ENCODE results near the gene PIGA.

PIGA gene, protein sequence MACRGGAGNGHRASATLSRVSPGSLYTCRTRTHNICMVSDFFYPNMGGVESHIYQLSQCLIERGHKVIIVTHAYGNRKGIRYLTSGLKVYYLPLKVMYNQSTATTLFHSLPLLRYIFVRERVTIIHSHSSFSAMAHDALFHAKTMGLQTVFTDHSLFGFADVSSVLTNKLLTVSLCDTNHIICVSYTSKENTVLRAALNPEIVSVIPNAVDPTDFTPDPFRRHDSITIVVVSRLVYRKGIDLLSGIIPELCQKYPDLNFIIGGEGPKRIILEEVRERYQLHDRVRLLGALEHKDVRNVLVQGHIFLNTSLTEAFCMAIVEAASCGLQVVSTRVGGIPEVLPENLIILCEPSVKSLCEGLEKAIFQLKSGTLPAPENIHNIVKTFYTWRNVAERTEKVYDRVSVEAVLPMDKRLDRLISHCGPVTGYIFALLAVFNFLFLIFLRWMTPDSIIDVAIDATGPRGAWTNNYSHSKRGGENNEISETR

DNA sequence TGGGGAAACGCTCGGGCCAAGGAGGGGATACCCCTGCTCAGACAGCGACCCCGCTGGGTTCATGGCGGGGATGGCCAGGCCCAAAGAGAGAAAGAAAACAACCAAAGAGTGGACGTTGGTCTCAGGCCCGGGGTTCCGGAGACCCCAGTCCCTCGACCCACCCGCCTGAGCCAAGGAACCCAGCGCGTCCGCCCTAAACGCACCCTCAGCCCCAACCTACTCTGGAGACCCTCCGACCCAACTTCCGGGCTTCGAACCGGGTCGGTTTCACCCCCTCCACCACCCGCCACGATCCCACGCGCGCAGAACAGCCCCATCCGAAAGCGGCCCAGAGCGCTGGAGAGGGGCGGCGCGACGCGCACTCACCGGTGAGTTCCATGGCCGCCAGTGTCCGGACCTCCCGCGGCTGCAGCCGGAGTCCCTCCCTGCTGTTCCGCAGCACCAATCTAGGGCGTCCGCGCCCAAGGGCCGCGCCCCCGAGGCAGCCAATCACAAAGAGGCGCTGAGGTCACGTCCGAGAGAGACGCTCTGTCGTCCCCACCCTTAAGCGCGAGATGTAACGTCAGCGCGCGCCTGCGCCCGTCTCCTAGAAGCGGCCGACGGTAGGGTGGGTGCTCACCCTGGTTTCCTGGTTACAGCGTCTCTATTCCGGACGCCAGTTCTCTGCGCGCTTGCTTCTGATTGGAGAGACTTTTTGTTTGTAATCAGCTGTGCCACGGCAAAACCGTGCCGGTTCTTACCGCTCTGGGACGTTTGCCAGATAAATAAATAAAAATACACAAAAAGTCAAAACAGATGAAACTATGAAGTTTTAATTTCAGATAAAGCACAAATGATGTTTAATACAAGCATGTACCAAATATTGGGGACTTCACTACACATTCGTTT is at the start of gene PIGA:
PIGA (minus strand) TSS at position 389 of the 888 bp plus-strand sequence. CDS start 3,593 bp downstream, outside the sequence.
- peak; percentile 96 for DNase-seq

DNA sequence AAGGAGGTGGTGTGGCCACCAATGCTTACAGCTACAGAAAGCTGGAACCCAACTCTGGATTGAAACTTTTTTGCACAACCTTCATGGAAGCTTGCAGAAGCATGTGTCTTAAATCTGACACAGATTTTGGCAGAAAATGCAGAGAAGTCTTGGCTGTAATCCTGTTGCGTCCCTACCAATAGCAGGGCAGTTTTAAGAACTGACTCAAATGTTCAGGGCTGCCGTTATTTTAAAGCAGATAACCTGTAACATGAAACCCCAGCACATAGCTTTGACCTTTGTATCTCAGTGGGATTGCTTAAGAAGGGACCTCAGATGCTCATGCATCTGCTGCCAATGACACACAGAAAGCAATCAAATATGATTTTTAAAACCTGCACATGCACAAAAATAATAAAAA is 49.0 kb upstream of the PIGA start, which contains the start of gene VEGFD:
VEGFD (minus strand) TSS at position 110 of the 400 bp plus-strand sequence. CDS start 467 bp downstream, outside the sequence.
- DNase-seq = no peak

DNA sequence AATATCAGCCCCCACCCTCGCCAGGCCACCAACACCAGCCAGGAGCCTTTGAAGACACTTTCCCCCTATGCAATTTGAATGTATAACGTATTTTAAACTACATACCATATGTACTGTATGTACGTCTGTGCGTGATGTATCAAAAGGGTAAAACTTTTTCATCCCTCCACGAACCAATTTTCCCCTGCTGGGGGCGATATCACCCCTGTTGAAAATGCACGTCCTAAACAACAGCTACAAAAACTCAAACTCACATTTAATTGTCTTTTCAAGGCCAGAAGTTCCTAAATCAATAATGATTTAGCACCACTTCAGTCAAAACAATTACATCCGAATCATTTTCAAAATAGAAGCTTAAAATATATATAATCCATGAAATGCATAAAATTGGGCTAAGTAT is 47.5 kb upstream of the PIGA start:
- no peak for DNase-seq

DNA sequence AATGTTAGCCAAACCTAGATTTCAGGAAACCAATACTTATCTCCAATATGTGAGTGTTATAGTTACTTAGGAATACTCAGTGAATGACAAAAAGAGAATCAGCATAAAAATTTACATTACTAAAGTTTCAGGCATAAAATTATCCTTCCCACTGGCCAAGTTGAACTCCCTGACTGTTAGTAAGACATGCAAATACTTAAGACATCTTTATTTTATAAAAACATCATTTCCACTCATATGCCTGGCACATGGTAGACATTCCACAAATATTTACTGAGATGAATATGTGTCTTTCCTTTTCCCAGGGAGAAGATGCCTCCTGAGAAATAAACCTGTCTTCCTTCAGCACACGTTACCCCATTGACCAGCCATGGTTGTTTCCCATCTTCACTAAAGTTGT is 41.6 kb upstream of the PIGA start:
- no peak for DNase-seq

DNA sequence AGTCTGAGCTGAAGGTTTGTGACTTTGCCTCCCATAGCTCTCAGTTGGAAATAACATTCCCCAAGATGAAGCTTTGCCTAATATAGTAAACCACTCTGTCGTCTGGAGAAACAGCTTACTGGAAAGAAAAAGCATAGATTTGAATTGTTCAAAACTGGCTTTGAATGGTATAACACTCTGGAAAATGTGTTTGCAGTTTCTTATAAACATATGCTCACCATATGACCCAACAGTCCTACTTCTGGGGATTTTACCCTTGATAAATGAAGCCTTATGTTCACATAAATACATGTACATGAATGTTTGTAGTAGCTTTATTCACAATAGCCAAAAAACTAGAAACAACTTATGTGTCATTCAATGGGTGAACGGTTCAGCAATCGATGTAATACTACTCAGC is 38.7 kb upstream of the PIGA start:
- no peak for DNase-seq

DNA sequence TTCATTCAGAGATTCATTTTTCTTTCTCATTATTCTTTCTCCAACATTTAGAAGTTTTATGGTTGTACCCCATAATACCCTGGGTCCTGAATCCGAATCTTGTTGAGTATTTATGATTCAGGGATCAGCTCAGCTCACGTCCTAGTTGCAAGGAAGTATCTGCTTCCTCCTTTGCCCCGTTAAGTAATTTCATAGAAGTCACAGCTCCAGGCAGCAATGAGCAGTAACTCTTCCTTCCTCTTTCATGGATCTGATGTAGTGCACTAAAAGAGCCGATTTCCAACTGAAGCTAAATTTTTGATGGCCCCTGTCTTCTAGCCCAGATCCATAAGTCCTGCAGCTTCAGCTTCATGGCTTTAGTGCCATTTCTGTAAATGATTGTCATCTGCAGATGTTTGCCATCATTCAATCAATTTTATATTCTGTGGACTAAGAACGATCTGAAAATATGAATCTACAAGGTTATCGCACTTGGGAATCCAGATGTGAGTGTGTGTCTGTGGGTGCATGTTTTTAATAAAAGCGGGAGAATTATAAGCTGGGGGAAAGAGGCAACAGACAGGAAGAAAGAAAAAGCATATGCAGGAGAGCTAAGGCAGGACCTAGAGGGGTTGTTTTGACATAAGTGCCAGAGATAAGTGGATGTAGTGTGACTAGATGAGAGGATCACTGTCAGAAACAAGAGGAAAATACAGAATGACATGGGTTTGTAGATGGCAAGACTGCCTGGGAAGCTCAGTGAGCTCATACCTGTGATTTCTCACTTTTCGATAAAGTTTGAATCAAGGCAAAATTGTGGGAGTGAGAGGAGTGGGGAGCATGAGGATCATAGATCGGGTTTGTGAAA is 31.4 kb upstream of the PIGA start:
- peak; percentile 53 for DNase-seq

DNA sequence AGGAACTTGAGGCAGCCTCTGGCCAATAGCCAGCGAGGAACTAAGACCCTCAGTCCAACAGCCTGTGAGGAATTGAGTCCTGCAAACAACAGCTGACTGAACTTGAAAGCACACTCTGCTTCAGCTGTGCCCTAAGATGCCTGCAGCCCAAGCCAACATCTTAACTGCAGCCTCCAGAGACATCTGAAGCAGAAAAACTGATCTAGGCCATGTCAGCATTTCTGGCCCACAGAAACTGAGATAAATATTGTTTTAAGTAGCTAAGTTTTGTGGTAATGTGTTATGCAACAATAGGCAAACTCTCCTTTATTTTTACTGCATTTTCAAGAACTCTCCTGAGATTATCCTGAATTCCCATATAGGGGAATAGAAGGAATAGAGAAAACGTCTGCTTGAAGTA is 24.4 kb upstream of the PIGA start:
- no peak for DNase-seq

DNA sequence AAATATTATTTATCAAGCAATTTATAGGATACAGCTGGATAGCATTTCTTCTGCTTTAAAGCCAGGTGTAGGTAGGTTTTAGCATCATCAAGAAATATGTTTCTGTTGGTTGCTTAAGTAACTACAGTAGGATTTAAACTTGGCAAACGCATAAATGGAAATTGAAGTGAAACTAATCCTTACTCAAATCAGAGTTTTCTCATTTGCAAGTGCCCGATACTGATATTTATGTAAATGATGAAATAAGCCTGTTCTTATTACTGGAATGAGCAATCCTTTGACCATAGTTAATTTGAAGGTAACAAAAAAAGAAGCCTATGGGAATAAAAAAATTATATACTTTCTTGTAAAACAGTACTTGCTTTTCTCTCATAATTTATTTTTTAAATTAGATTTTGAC is 23.2 kb upstream of the PIGA start:
- no peak for DNase-seq

DNA sequence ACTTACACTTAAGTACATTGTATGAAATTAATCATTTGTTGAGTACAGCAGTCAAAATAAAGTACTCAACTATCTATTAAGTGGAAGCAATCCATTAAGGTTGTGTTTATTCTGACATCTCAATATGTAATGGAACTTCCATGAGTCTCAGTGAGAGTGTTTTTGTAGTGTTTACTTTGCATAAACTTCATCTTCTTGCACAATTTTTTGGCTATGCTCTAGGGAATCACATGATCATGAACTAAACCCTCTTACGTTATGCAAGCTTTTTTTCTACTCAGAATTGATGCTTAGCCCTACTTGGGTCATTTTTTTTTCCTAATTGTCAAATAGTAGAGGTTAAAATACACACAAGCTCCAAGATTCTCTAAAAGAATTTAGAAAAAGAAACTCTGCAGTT is 21.1 kb upstream of the PIGA start:
- DNase-seq = peak; percentile 51

DNA sequence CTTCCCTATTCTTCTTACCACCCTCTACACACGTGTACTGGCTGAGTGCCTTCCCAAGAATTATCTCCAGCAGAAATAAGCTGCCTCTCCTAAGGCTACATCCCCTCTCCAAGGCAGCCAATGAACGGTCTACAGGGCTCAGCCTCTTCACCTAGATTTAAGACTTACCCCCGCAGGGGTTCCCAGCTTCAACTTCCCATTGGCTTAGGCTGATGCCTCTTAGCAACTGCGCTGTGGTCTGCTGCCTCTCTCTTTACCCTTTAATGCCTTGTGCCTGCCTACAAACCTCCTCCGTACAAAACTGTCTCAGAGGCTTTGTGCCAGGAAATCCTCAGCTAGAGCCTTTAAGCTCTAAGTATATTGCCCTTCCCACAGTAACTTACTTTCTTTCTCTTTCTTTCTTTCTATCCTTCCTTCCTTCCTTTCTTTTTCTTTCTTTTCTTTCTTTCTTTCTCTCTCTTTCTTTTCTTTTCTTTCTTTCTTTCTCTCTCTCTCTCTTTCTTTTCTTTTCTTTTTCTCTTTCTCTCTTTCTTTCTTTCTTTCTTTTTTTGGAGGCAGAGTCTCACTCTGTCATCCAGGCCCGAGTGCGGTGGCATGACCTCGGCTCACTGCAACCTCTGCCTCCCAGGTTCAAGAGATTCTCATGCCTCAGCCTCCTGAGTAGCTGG is 15.1 kb upstream of the PIGA start:
- DNase-seq = no peak

DNA sequence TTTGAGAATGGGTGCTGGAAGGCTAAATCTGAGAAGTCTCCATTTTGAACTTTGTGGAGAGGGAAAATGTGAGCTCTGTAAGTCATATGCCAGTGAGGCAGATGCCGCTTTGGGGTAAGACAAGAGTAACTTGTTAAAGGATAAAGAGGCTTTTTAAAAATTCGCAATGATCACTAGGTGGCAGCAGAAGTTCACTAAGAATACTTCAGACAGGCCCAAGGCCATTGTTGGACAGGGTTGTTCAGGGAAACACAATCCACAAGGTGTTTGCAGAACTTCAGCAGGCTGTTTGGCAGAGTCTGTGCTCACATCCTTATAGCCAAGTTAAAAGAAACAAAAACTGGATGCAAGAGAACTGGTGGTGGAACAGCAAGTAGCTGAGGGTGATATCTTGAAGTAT is 13.7 kb upstream of the PIGA start:
- peak; percentile 67 for DNase-seq

DNA sequence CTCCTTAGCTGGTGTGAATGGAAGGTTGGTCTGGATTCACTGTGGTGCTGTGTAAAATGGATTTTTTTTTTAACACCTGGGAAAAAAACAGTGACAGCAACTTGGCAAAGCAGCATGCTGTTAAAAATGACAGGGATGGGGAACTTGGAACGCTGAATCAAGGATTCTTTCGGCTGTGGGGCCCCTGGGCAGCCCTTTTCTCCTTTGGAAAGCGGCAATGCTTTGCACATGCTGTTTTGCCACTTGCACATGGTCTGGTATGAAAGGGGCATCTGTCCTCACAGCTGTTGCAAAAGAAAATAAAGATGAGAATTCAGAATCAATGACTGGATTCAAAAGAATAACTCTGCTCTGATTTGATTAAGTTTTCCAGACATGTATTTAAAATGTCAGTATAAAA is 10.7 kb upstream of the PIGA start:
- DNase-seq = no peak

DNA sequence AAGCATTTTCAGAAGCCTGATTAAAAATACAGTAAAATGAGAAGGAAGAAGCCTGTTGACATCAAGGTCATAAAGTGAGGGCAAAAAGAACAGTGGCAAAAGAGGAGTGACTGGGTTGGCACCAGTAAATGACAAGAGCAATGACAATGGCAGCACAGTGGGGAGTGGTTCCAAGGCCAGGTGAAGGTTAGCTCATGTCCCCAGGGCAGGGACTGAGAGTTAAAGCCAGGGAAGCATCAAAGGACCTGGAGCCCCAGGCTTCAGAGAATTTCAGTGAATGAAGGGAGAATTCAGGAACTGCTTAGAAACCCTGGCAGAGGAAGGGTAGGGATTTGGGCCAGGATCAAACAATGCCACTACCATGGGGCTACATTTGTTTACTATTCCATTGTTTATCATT is 8.8 kb upstream of the PIGA start:
- no peak for DNase-seq

DNA sequence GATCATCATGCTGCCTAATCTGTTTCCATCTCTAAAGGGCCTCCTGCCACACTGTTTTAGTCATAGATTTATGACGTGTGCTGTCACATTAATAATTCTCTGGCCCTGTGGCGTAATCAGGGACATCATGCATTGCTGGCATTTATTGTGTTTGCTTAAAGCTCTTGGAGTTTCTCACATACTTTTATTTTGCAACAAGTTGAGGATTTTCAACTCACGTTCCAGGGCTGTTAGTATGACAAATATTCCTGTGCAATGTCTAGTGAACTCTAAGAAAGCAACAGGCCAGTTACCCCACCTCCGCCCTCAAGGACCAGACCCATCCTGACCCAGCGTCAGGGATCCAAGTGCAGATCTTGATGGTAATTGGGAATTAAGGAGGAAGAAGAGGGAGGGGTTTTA is 7.8 kb upstream of the PIGA start:
- no peak for DNase-seq

DNA sequence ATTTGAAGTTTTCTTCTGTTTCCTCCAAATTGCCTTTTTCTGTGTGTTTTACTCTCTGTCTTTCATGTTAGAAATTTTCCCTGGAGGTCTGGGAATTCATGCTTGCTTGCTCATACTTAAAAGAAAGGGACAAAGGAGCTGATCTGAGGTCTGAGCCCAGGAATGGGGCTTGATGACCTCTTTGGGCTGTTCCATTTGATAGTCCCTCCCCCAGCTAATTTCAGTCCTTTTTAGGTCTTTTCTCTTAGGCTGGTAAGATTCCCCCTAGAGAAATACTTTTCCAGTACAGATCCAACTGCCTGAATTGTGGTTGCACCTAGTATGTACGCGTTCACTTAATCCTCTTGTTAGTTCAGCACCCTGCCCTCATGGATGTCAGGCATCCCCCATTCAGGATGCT is 5.5 kb upstream of the PIGA start:
- no peak for DNase-seq

DNA sequence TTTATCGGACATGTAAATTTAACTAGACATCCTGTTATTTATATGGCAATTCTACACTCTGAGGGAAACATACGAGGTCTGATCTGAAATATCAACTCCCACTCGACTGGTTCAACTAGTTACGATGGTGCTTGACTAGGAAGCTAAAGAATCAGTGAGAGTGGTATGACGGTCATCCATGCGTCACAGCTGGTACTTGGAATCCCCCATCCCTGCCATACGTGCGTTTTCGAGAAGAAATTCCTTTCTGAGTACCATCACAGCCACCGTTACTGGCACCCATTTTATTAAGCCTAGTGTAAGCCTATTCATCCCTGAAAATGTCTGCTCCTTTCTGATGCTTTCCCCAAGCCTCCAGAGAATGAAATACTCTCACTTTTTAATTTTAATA is 695 bp upstream of the PIGA start:
- DNase-seq = peak; percentile 84

DNA sequence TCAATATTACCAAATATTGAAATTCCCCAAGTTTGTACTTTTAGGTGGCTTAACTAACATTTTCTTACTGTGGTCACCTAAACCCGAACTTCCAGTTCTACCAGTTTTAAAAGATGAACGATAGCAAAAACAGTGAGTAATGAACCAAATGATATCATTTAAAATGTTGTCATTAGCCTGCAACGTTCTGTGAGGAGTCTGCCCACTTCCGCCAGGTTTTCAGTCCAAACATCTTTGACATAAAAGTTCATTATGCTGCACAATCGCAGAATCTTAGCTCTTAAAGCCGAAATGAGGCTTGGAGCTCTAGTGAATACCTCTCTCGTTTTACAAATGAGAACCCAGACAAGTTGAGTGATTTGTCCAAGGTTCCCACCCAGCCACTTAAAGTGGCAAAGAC is 762 bp downstream of the PIGA start:
- peak; percentile 55 for DNase-seq

DNA sequence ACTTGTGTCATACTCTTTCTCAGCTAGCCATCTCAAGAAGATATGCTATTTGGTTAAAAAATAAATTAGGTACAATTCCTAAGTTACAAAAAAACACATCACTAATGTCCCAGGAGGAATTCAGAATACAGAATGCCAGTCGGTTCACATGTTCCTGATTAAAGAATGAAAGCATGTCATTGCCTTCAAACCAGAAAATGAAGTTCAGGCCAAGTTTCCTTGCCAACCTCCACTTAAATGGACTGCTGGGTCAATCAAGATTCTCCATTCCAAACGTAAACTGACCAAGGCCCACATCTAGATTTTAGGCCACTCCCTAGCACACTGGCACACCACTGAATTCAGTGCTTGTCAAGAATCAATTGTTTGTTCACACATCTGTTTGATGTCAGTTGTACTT is 6.5 kb downstream of the PIGA start:
- DNase-seq = no peak

DNA sequence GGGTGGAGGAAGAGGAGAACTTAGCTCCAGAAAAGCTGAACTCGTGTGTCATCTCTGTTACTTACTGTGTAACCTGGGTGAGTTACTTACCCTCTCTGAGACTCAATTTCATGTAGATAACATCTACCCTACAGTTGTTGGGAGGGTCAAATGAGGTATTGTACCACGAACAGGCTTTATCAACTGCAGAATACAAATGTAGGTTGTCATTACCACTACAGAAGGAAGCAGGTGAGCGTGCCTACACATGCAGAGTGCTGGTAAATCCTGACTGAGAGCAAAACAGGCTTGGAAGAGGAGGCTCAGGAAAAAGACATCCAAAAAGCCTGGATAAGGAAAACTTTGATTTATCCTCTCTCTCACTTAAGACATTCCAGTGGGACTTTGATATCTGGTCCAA is 7.2 kb downstream of the PIGA start:
- DNase-seq = no peak

DNA sequence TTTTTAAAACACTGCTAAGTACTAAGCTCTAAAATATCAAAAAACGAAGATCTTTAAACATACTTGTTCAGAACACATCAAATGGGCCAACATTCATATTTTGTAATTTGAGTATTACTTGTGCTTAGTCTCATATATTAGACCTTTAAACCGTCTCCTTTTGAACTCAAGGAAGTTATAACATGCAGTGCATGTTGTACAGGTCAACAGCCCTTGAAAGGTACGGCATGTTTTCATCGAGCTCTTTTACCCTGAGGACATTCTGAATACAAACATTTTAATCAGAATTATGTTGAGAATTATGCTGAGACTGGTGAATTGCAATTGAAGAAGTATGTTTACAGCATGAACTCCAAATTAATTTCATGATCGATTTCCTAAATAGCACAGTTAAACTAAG is 12.9 kb downstream of the PIGA start:
- DNase-seq = no peak

DNA sequence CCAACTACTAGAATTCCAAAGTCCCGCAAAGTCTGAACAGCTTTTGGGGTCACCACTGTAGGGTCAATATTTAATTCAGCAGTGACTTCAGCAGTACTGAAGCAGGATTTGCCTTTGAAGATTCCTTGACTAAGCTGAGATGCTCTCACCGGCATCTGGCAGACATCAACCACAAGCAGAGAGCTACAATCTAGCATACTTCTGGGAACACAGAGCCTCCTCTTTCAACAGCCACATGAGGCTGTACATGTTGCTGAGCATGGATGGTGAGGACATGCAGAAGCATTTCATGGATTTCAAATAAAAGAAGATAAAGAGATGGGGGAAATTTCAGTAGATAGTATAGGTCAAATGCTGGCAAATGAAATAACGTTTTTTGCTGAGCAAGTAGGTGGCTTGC is 13.3 kb downstream of the PIGA start:
- no peak for DNase-seq

DNA sequence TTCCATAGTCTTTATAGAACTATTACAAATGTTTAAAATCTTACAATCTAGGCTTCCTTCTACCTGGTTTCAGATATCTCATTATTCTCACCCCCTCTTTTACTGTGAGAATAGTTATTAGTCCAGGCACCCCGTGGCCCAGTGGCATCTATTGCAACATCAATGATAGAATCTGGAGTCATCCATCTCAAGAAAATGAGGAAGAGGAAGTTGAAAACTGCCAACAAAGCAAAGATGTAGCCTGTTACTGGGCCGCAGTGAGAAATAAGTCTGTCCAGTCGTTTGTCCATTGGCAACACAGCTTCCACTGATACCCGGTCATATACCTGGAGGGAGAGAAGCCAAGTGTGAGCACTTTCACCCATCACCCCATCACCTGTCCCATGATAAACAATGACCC is 13.9 kb downstream of the PIGA start:
- peak; percentile 73 for DNase-seq
